22Rv1 (cell line): Measurements from ENCODE around the gene FBXW7.

Experiments
- ZFX ChIP-seq: fragments of 450-650 bp; IDR thresholded peaks from 2 replicates; pipeline ENCODE4 v1.6.1; 2017; ENCODE audit warnings: antibody characterized with exemption, borderline replicate concordance
- TF ChIP-seq, protein P1 (sequence below): fragments of 450-650 bp; IDR thresholded peaks from 2 replicates; pipeline ENCODE4 v1.5.1; 2017; ENCODE audit warnings: mild to moderate bottlenecking

DNA sequence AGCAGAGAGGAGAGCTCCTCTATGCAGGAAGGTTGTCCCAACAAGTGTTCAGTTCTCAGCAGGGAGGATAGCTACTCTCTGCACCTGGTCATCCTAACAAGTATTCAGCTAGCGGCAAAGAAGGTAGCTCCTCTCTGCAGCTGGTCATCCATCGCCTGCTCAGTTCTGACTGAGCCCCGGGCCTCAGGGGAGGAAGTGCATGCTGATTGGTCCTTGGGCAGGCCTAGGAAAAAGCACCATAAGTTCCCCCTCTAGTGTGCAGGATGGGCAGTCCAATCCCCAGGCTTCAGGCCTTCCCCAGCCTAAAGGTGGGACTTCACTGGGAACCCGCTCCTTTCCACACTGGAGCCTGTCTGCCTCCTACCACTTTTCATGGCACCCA is 4.4 kb upstream of the FBXW7 start:
- TF ChIP-seq, protein P1, sequence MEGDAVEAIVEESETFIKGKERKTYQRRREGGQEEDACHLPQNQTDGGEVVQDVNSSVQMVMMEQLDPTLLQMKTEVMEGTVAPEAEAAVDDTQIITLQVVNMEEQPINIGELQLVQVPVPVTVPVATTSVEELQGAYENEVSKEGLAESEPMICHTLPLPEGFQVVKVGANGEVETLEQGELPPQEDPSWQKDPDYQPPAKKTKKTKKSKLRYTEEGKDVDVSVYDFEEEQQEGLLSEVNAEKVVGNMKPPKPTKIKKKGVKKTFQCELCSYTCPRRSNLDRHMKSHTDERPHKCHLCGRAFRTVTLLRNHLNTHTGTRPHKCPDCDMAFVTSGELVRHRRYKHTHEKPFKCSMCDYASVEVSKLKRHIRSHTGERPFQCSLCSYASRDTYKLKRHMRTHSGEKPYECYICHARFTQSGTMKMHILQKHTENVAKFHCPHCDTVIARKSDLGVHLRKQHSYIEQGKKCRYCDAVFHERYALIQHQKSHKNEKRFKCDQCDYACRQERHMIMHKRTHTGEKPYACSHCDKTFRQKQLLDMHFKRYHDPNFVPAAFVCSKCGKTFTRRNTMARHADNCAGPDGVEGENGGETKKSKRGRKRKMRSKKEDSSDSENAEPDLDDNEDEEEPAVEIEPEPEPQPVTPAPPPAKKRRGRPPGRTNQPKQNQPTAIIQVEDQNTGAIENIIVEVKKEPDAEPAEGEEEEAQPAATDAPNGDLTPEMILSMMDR, result no peak
- TF ChIP-seq ZFX, result no peak
